K562 (cell line): ENCODE measurements around the gene IQCN. TPM values are rescaled to one million over a fixed set of nuclear protein-coding genes. Genes with fewer than 3 reads are reported as not detected.

Source experiments
- CBX1 ChIP-seq: sonication (generic); IDR thresholded peaks from 2 replicates; pipeline ENCODE4 v1.6.1; 2016; ENCODE audit warnings: antibody characterized with exemption, low read depth, mild to moderate bottlenecking
- FIP1L1 ChIP-seq: fragments of 200-400 bp; formaldehyde crosslinking; IDR thresholded peaks from 2 replicates; pipeline ENCODE4 v1.6.1; 2018; ENCODE audit warnings: mild to moderate bottlenecking, low read depth, low read length; ENCODE audit not compliant: poor library complexity, severe bottlenecking
- HNRNPLL ChIP-seq: fragments of 200-400 bp; formaldehyde crosslinking; IDR thresholded peaks from 2 replicates; pipeline ENCODE4 v1.6.1; 2017; ENCODE audit warnings: low read length, low read depth, mild to moderate bottlenecking; ENCODE audit not compliant: poor library complexity, severe bottlenecking
- ID3 ChIP-seq, 2 experiments: fragments of 250-450 bp in 1 of 2; fragments of 450-650 bp in 1 of 2; sonication (Bioruptor Pico) in 1 of 2; IDR thresholded peaks; 2 replicates each; pipeline versions ENCODE4 v1.6.1 to v1.8.0; 2016 to 2021; ENCODE audit warnings: mild to moderate bottlenecking in 2 of 2, moderate library complexity in 2 of 2, missing compliant biosample characterization in 1 of 2, missing genetic modification characterization in 1 of 2
- JUND ChIP-seq, 2 experiments: IDR thresholded peaks; 2 replicates in 1 of 2; 3 replicates in 1 of 2; pipeline ENCODE4 v1.6.1; 2011; ENCODE audit warnings: borderline replicate concordance in 2 of 2, low read depth in 2 of 2, low read length in 2 of 2, improper control_type of control experiment in 1 of 2, missing biosample characterization in 1 of 2, missing genetic modification characterization in 1 of 2, missing genetic modification reagents in 1 of 2
- MEIS2 ChIP-seq: fragments of 450-650 bp; IDR thresholded peaks from 2 replicates; pipeline ENCODE4 v1.6.1; 2014; ENCODE audit warnings: mild to moderate bottlenecking; ENCODE audit not compliant: partially characterized antibody
- MLLT1 ChIP-seq, 2 experiments: fragments of 450-650 bp; IDR thresholded peaks; 2 replicates each; pipeline ENCODE4 v1.6.1; 2016
- MTA2 ChIP-seq: fragments of 450-650 bp; IDR thresholded peaks from 2 replicates; pipeline ENCODE4 v1.6.1; 2016; ENCODE audit warnings: low read depth
- POLR2A ChIP-seq: fragments of 450-650 bp; conservative IDR thresholded peaks from 2 replicates; pipeline ENCODE4 v1.6.1; 2016
- POLR2AphosphoS5 ChIP-seq: IDR thresholded peaks from 2 replicates; pipeline ENCODE4 v1.6.1; 2011; ENCODE audit warnings: mild to moderate bottlenecking, low read depth, low read length, moderate library complexity; ENCODE audit not compliant: control insufficient read depth, insufficient read depth
- POU5F1 ChIP-seq: fragments of 150-350 bp; IDR thresholded peaks from 2 replicates; pipeline ENCODE4 v1.6.1; 2014; ENCODE audit warnings: borderline replicate concordance, low read length, low read depth, mild to moderate bottlenecking; ENCODE audit not compliant: partially characterized antibody
- RCOR1 ChIP-seq, 2 experiments: IDR thresholded peaks; 2 replicates each; pipeline ENCODE4 v1.6.1; 2012; ENCODE audit warnings: low read depth in 2 of 2, low read length in 2 of 2, borderline replicate concordance in 1 of 2, improper control_type of control experiment in 1 of 2
- SMARCC2 ChIP-seq: fragments of 450-650 bp; IDR thresholded peaks from 2 replicates; pipeline ENCODE4 v1.6.1; 2017; ENCODE audit warnings: antibody characterized with exemption, moderate library complexity, mild to moderate bottlenecking, low read depth
- TCF7 ChIP-seq: sonication (generic); IDR thresholded peaks from 2 replicates; pipeline ENCODE4 v1.6.1; 2016; ENCODE audit warnings: antibody characterized with exemption, borderline replicate concordance
- ZNF324 ChIP-seq: fragments of 250-450 bp; sonication (Bioruptor Pico); IDR thresholded peaks from 2 replicates; pipeline ENCODE4 v1.4.0; 2020; ENCODE audit warnings: mild to moderate bottlenecking
- ZNF436 ChIP-seq: fragments of 250-450, 450-650 bp; sonication (Bioruptor Pico); formaldehyde crosslinking; IDR thresholded peaks from 2 replicates; pipeline ENCODE4 v1.7.0; 2020; ENCODE audit warnings: mild to moderate bottlenecking
- polyA plus RNA-seq, 8 experiments: library from polyadenylated mRNA; depleted of rRNA in 4 of 8; stranded (reverse) in 5 of 8; unstranded in 3 of 8; fragments of >200 nt; fragmentation: Nextera tagmentation in 2 of 8; fragmentation: Illumina TruSeq in 1 of 8; extraction: Ambion mirVana in 2 of 8; extraction: Trizol in 1 of 8; gene quantifications; 2 replicates each; pipeline versions ENCODE4 v1.2.1 to v1.2.3, GENCODE V29; 2011 to 2014; ENCODE audit warnings: inconsistent platforms in 1 of 8, missing spikeins in 1 of 8
- total RNA-seq, 7 experiments: library from RNA; depleted of rRNA in 6 of 7; stranded (reverse); fragments of >200 nt in 6 of 7; fragmentation: Illumina TruSeq in 2 of 7; extraction: Trizol in 2 of 7; gene quantifications; 2 replicates each; pipeline versions ENCODE4 v1.2.1 to v1.2.3, GENCODE V29; 2011 to 2021; ENCODE audit warnings: low replicate concordance in 1 of 7
- TF ChIP-seq, protein P1 (sequence below): sonication (generic); formaldehyde crosslinking; IDR thresholded peaks from 2 replicates; pipeline ENCODE4 v1.8.1; 2023; ENCODE audit warnings: mild to moderate bottlenecking, missing genetic modification reagents

Gene IQCN
- total and polyA plus RNA-seq, 9 of the 15 experiments (the other 6 are each of a cell fraction or from before 2014, with no cell fraction given) = 0.01 to 0.07 (median 0.04) TPM; not detected in 3

DNA sequence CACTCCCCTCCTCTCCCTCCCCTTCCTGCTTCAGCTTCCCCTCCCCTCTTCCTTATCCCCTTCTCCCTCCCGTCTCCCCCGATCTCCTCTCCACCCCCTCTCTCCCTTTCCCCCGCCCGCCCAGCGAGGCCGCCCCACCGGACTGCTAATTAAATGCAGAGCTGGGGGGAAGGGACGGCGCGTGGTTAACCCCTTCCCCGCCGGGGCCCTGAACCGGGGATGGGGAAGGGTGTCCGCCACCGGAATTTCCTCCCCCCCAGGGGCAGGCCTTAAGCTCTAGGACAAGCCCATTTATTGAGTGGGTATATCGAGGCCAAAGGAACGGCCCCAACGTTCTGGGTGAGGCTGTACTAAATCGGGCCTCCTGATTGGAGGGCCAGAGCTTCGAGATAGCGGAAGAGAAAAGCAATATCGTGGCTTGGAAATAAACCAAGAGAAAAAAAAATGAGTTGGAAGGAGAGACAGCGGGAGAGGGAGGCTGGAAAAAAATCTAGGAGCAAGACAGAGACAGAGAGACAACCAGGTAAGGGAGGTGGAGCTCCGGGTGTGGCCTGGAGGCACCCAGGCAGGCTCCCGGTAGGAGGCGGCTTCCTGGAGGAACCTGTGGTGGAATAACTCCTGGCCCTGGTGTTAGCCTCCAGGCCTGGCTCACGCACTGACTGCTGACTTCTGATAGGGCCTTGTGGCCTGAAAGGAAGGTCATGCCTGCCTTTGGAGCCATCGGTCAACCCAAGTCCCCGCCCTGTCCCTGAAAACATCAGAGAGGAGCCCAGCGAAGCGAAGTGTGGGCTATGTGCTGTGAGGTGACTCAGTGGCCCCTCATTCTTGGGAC, 18.8 kb upstream of the IQCN start (continued):
- TF ChIP-seq, protein P1, sequence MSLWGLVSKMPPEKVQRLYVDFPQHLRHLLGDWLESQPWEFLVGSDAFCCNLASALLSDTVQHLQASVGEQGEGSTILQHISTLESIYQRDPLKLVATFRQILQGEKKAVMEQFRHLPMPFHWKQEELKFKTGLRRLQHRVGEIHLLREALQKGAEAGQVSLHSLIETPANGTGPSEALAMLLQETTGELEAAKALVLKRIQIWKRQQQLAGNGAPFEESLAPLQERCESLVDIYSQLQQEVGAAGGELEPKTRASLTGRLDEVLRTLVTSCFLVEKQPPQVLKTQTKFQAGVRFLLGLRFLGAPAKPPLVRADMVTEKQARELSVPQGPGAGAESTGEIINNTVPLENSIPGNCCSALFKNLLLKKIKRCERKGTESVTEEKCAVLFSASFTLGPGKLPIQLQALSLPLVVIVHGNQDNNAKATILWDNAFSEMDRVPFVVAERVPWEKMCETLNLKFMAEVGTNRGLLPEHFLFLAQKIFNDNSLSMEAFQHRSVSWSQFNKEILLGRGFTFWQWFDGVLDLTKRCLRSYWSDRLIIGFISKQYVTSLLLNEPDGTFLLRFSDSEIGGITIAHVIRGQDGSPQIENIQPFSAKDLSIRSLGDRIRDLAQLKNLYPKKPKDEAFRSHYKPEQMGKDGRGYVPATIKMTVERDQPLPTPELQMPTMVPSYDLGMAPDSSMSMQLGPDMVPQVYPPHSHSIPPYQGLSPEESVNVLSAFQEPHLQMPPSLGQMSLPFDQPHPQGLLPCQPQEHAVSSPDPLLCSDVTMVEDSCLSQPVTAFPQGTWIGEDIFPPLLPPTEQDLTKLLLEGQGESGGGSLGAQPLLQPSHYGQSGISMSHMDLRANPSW (CRISPR knock-in tag) = 0 out of 2 replicates have a peak, but pooled peaks have one; percentile 18
- TF ChIP-seq MLLT1 (IDR thresholded peaks at IDR 0.05) = peak; percentile 61 to 74; a peak in 2 of 4 replicates
- TF ChIP-seq ZNF324 (CRISPR knock-in tag) = no peak
- peak; percentile 34; the same call in 1 of the 2 replicates for TF ChIP-seq CBX1
- TF ChIP-seq MTA2 = no peak
- peak; percentile 71 for TF ChIP-seq MEIS2
- peak; percentile 17; the same call in 1 of the 2 replicates for TF ChIP-seq JUND (IDR thresholded peaks at IDR 0.05; ENCODE audit: borderline replicate concordance, low read depth, low read length)
- TF ChIP-seq JUND (tag; IDR thresholded peaks at IDR 0.05; ENCODE audit: borderline replicate concordance, low read depth, low read length) = no peak
- no peak for TF ChIP-seq HNRNPLL
- peak; percentile 68; the same call in 1 of the 2 replicates for TF ChIP-seq POLR2A
- peak; percentile 97 for TF ChIP-seq ZNF436 (CRISPR knock-in tag)
- no peak for TF ChIP-seq SMARCC2
- TF ChIP-seq POLR2AphosphoS5 = no peak
- TF ChIP-seq TCF7 = no peak
- TF ChIP-seq FIP1L1 = no peak
- TF ChIP-seq ID3 (CRISPR knock-in tag; IDR thresholded peaks at IDR 0.05) = no peak
- TF ChIP-seq ID3 (tag; IDR thresholded peaks at IDR 0.05) = peak; percentile 81; the same call in 1 of the 2 replicates
- no peak for TF ChIP-seq POU5F1
- peak in 1 of 2 experiments; percentile 63; a peak in 3 of 4 replicates for TF ChIP-seq RCOR1 (IDR thresholded peaks at IDR 0.05; ENCODE audit: borderline replicate concordance in 1 of 2, low read depth in 2 of 2, low read length in 2 of 2)
